Measurements from ENCODE around the gene FBXL15. TPM values are rescaled to one million over a fixed set of nuclear protein-coding genes. Genes with fewer than 3 reads are reported as not detected.

Gene FBXL15
- total and polyA plus RNA-seq, 2 of the 13 experiments (the other 11 are each of a cell fraction or from before 2014, with no cell fraction given): 4.3 to 8.3 TPM

GRCh38 chr10:102422545-102423129 lies 2.0 kb downstream of the FBXL15 start (continued):
- no peak for TF ChIP-seq NONO (IDR thresholded peaks at IDR 0.05)
- TF ChIP-seq NONO (CRISPR knock-in tag; conservative IDR thresholded peaks at IDR 0.05): peak; percentile 91
- TF ChIP-seq, protein P1, sequence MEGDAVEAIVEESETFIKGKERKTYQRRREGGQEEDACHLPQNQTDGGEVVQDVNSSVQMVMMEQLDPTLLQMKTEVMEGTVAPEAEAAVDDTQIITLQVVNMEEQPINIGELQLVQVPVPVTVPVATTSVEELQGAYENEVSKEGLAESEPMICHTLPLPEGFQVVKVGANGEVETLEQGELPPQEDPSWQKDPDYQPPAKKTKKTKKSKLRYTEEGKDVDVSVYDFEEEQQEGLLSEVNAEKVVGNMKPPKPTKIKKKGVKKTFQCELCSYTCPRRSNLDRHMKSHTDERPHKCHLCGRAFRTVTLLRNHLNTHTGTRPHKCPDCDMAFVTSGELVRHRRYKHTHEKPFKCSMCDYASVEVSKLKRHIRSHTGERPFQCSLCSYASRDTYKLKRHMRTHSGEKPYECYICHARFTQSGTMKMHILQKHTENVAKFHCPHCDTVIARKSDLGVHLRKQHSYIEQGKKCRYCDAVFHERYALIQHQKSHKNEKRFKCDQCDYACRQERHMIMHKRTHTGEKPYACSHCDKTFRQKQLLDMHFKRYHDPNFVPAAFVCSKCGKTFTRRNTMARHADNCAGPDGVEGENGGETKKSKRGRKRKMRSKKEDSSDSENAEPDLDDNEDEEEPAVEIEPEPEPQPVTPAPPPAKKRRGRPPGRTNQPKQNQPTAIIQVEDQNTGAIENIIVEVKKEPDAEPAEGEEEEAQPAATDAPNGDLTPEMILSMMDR (CRISPR knock-in tag; IDR thresholded peaks at IDR 0.05): peak; percentile 99
- TF ChIP-seq POLR2A (IDR thresholded peaks at IDR 0.05; ENCODE audit: insufficient read depth in 1 of 2, low read depth in 2 of 2, low read length in 2 of 2): no peak; a peak in 1 of 4 replicates
- TF ChIP-seq SOX13 (IDR thresholded peaks at IDR 0.05): no peak
- peak in 1 of 2 experiments; percentile 58; a peak in 2 of 4 replicates for TF ChIP-seq SOX13 (CRISPR knock-in tag; conservative IDR thresholded peaks at IDR 0.05 in 1 of 2, IDR thresholded peaks at IDR 0.05 in 1 of 2)
- peak; percentile 80 for TF ChIP-seq ZBTB14 (CRISPR knock-in tag; IDR thresholded peaks at IDR 0.05)
- TF ChIP-seq ZNF281 (CRISPR knock-in tag; IDR thresholded peaks at IDR 0.05; ENCODE audit: borderline replicate concordance): no peak; the same call in 1 of the 2 replicates
- peak; percentile 83; the same call in 1 of the 2 replicates for TF ChIP-seq ZNF766 (CRISPR knock-in tag; IDR thresholded peaks at IDR 0.05; ENCODE audit: borderline replicate concordance)
- TF ChIP-seq ZNF770 (CRISPR knock-in tag; IDR thresholded peaks at IDR 0.05): peak; percentile 79; the same call in 1 of the 2 replicates
- peak; percentile 78 for TF ChIP-seq ZNF883 (CRISPR knock-in tag; IDR thresholded peaks at IDR 0.05; ENCODE audit: not compliant biosample characterization)
- peak; percentile 95 for TF ChIP-seq XRCC5 (optimal IDR thresholded peaks at IDR 0.05; ENCODE audit: low read length)
- TF ChIP-seq, protein P2, sequence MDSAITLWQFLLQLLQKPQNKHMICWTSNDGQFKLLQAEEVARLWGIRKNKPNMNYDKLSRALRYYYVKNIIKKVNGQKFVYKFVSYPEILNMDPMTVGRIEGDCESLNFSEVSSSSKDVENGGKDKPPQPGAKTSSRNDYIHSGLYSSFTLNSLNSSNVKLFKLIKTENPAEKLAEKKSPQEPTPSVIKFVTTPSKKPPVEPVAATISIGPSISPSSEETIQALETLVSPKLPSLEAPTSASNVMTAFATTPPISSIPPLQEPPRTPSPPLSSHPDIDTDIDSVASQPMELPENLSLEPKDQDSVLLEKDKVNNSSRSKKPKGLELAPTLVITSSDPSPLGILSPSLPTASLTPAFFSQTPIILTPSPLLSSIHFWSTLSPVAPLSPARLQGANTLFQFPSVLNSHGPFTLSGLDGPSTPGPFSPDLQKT (CRISPR knock-in tag; IDR thresholded peaks at IDR 0.05; ENCODE audit: borderline replicate concordance): no peak
- TF ChIP-seq ZBTB34 (CRISPR knock-in tag; IDR thresholded peaks at IDR 0.05): 0 out of 2 replicates have a peak, but pooled peaks have one; percentile 20
- TF ChIP-seq REPIN1 (CRISPR knock-in tag; IDR thresholded peaks at IDR 0.05; ENCODE audit: borderline replicate concordance, low read depth): peak; percentile 85
- peak; percentile 56; the same call in 1 of the 2 replicates for TF ChIP-seq ZNF605 (CRISPR knock-in tag; IDR thresholded peaks at IDR 0.05)
- 0 out of 2 replicates have a peak, but pooled peaks have one; percentile 70 for TF ChIP-seq ZNF737 (CRISPR knock-in tag; IDR thresholded peaks at IDR 0.05; ENCODE audit: borderline replicate concordance)
- no peak for TF ChIP-seq NR2F6 (IDR thresholded peaks at IDR 0.05)
- TF ChIP-seq NR2F6 (CRISPR knock-in tag; IDR thresholded peaks at IDR 0.05): peak; percentile 69

All from HepG2 (cell line).